ENCODE results near the gene GLDN. TPM values are rescaled to one million over a fixed set of nuclear protein-coding genes. Genes with fewer than 3 reads are reported as not detected.
"Not testable (repeated sequence)": the region's sequence is repeated elsewhere in the genome, so short reads cannot be mapped to it uniquely, and the experiment has no call there.

GLDN gene
- total and polyA plus RNA-seq, 10 of the 15 experiments (the other 5 are each of a cell fraction or from before 2014, with no cell fraction given) = 0.13 TPM; not detected in 9

- no peaks in the 10 kb centered on the region for H3K9me3 ChIP-seq (replicated peaks; ENCODE audit: control insufficient read depth, insufficient read depth, low read length)
- H3K4me1 ChIP-seq (ENCODE audit: control insufficient read depth, insufficient read depth, low read length) = no peaks in the 10 kb centered on the region
- ChIA-PET RAD21 (ENCODE audit: unreplicated experiment) (no interaction called here), POLR2A (no interaction called here), SMC1A (ENCODE audit: uncharacterized antibody, unreplicated experiment) (no interaction called here), CTCF (interaction anchor here (0.6 to 1.2 kb wide), 2 partner anchors 10 to 114 kb away, joined by 3 to 5 read pairs; no protein-coding TSS in a partner anchor)
- ATAC-seq = no peak
- H3K9ac ChIP-seq (ENCODE audit: control insufficient read depth, insufficient read depth, low read length) = no peak overlapping the region
- no peak overlapping the region for H3K4me3 ChIP-seq
- no peaks in the 10 kb centered on the region for H3K36me3 ChIP-seq (ENCODE audit: control insufficient read depth in 2 of 2, insufficient read depth in 2 of 2, low read length in 1 of 2)
- in situ Hi-C loops (cut with MboI) (no loop called here), intact Hi-C loops (cut with micrococcal nuclease; ENCODE audit: unreplicated experiment) (no loop called here)
- no peak overlapping the region for H3K4me2 ChIP-seq (ENCODE audit: control insufficient read depth, insufficient read depth)
- BruUV-seq (replicated peaks) = no TSS peak
- H3K27me3 ChIP-seq (replicated peaks in 1 of 2; ENCODE audit: control insufficient read depth in 2 of 2, insufficient read depth in 2 of 2, low read length in 1 of 2) = peaks cover 0 to 2% of the 10 kb centered on the region in 2 experiments; a peak in 1 of 4 replicates
- no peak for DNase-seq (ENCODE audit: low read depth, low spot score)
- no peaks in the 10 kb centered on the region for H3K79me2 ChIP-seq (ENCODE audit: control insufficient read depth, insufficient read depth, low read length)
- no peak overlapping the region for H2AFZ ChIP-seq (ENCODE audit: control insufficient read depth, low read depth, low read length)
- TF ChIP-seq HSF1 (IDR thresholded peaks at IDR 0.05; ENCODE audit: low read depth, low read length) = no peak
- TF ChIP-seq EGR1 (IDR thresholded peaks at IDR 0.05; ENCODE audit: borderline replicate concordance in 1 of 2, low read depth in 2 of 2, low read length in 2 of 2) = no peak
- no peak for TF ChIP-seq NFYB (IDR thresholded peaks at IDR 0.05; ENCODE audit: insufficient read depth, low read depth, low read length)
- no peaks in the 10 kb centered on the region for H4K20me1 ChIP-seq (ENCODE audit: control insufficient read depth, insufficient read depth)
- H3K27ac ChIP-seq (ENCODE audit: control insufficient read depth, insufficient read depth) = no peak overlapping the region
- 38% methylated on average over 4 of the region's 4 CpGs for WGBS (ENCODE audit: insufficient coverage, insufficient replicate concordance, low lambda C conversion rate, missing lambda C conversion rate)
- FAIRE-seq = no peak
Measured at GRCh38 chr15:51416129-51416528, 74.7 kb downstream of the GLDN start.

- H3K36me3 ChIP-seq (ENCODE audit: control insufficient read depth in 2 of 2, insufficient read depth in 2 of 2, low read length in 1 of 2); in situ Hi-C loops (cut with MboI); H3K79me2 ChIP-seq (ENCODE audit: control insufficient read depth, insufficient read depth, low read length); POLR2A ChIA-PET; H3K4me2 ChIP-seq (ENCODE audit: control insufficient read depth, insufficient read depth); intact Hi-C loops (cut with micrococcal nuclease; ENCODE audit: unreplicated experiment); H3K9me3 ChIP-seq (replicated peaks; ENCODE audit: control insufficient read depth, insufficient read depth, low read length); FAIRE-seq; H3K27me3 ChIP-seq (replicated peaks in 1 of 2; ENCODE audit: control insufficient read depth in 2 of 2, insufficient read depth in 2 of 2, low read length in 1 of 2); H3K4me1 ChIP-seq (ENCODE audit: control insufficient read depth, insufficient read depth, low read length); H2AFZ ChIP-seq (ENCODE audit: control insufficient read depth, low read depth, low read length); H3K4me3 ChIP-seq; DNase-seq (ENCODE audit: low read depth, low spot score); H4K20me1 ChIP-seq (ENCODE audit: control insufficient read depth, insufficient read depth); CTCF ChIA-PET; SMC1A ChIA-PET (ENCODE audit: uncharacterized antibody, unreplicated experiment); H3K27ac ChIP-seq (ENCODE audit: control insufficient read depth, insufficient read depth); RAD21 ChIA-PET (ENCODE audit: unreplicated experiment); ATAC-seq; H3K9ac ChIP-seq (ENCODE audit: control insufficient read depth, insufficient read depth, low read length); BruUV-seq (replicated peaks): not testable (repeated sequence)
- WGBS (ENCODE audit: insufficient coverage, insufficient replicate concordance, low lambda C conversion rate, missing lambda C conversion rate) = 96% methylated on average over 3 of the region's 16 CpGs
Measured at GRCh38 chr15:51423040-51423439, 81.6 kb downstream of the GLDN start.
